HG03045 (cell line): ENCODE measurements around the gene GRIN2C.

Source experiments
- ATAC-seq: cut with Tn5 transposase; IDR thresholded peaks from one replicate; pipeline ENCODE4 v1.9.1; 2021; ENCODE audit warnings: mild to moderate bottlenecking, moderate library complexity; ENCODE audit not compliant: unreplicated experiment

Gene GRIN2C

DNA sequence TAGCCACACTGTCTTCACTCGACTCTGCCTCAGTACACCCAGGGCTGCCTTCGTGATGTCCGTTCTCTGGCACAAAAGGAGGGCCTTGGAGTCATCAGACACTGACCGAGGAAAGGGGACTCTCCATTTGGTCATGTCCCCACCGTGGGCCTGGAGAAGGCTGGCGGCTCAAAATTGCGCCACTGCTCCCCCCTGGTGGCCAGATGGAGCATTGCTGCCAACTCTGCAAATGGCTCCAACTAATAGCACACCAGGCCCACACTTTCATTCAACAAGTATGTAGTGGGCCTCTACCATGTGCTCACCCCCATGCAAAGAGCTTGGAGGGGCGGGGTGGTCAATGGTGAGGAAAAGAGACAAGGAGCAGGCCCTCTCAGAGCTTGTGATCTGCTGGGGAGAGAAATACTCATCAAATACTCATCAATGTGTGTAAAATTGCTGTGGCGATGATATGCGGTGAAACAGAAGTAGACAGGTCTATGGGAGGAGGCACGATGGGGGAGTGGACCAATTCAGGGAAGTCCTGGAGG lies 5.2 kb upstream of the GRIN2C start:
- no peak for ATAC-seq

DNA sequence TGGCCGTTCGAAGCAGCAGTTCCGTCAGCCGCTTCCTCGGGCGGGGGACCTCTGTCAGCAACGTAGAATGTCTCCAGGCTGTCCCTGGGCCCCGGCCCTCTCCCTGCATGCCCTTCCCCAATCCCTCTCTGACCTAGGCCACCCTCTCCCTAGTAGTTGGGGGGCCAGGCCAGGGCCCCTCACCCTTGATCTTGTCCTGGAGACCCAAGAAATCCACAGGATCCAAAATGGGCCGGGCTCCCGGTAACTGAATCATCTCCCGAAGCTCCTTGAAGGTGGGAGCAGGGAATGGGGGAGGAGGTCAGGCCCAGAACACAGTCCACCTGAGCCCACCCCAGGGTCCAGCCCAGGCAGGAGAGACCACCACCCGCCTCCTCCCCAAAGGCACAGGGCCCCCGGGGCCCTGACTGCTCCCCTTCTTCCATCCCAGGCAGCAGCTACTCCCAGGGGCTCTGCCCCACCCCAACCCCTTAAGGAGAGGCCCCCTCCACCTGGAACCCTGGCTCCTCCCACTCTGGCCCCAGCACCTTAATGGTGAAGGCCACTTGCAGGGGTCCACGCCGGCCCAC lies 4.7 kb upstream of the GRIN2C start:
- no peak for ATAC-seq

- no peak for ATAC-seq
Measured at GRCh38 chr17:74863420-74864296, 4.0 kb upstream of the GRIN2C start.

- no peak for ATAC-seq
Measured at GRCh38 chr17:74862919-74863318, 3.2 kb upstream of the GRIN2C start.

DNA sequence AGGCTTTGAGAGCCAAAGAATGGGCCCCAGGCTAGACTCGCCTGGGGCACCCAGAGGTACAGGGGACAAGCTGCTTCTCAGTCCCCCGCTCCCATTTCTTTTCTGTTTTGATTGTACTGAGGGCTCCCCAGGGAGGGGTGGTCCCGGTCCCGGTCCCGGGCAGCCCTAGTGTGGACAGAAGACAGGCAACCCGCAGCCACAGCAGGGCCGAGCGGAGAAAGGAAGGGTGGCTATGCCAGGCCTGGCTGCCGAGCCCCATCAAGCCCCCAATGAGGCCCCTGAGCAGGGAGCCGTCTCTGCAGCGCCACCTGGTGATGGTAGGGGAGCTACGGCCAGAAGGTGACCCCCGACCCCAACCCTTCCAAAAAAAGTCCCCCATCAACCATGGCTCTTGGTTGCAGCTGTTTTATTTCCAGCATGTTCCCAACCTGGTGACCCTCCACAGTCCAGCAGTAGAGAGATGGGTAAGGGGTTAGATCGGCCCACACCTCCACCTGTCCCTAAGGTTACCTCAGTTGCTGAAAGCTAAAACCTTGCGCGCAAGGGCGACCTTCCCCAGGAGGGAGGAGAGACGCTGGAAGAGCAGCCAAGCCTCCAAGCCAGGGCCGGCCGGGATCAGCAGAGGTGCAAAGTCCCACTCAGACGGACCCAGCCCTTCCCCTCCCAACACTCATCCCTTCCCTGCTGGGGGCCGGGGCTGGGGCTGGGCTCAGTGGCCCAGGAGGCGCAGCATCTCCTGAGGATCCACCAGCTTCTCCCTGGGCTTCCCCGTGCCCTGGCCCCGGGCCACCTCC lies 2.6 kb upstream of the GRIN2C start:
- ATAC-seq, result no peak

DNA sequence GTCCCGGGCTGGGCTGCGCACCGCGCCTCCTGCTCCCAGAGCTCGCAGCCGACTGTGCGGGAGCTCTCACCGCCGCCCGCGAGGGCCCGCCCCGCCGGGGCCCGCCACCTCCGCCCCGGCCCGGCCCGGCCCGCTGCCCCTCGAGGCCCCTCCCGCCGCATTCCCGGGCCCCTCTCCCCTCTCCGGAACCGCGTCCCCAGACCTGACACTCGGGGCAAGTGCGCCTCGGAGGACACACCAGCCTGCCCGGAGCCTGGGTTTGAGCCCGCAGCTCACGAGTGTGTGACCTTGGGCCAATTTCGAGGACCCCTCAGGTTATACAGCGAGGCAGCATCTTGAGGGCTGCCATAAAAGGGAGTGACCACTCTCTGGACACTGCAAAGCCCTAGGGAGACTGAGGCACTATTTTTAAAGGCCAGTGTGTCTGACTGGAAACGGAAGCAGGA lies 2.0 kb upstream of the GRIN2C start:
- no peak for ATAC-seq

DNA sequence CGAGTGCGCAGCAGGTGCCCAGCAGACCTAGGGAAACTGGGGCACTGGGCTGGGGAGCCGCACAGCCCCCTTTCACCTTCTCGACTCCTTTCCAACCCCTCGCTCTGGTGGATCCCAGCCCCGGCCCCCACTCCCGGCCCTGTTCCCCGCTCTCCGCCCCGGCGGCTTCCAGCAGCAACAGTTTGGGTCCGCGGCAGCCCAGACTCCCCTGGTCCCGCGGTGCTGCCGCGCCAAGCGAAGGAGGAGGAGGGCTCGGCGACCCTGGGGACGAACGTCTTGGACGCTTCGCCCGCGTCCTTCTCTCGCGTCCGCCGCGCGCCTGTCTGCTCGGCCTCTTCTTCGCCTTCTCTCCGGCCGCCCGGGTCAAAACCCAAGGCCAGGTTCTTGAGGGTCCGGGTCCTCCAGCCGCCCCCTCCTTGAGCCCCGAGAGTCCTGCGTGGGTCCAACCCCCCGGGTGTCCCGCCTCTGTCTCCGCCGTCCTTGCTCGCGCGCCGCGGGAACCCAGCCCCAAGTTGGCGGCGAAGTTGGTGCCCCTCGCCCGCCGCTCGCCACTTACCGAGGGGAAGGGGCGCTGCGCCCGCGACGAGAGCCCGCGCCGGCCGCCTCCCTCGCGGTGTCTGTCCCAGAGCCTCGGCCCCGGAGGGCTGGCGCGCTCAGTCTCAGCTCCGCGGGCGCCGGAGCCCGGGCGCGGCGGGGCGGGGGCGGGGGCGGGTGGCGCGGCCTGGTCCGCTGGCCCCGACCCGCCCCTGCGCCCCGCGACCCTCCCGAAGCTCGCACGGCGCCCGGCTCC lies 1.4 kb upstream of the GRIN2C start:
- no peak for ATAC-seq

- ATAC-seq, result no peak
Measured at GRCh38 chr17:74860229-74860871, 665 bp upstream of the GRIN2C start.

DNA sequence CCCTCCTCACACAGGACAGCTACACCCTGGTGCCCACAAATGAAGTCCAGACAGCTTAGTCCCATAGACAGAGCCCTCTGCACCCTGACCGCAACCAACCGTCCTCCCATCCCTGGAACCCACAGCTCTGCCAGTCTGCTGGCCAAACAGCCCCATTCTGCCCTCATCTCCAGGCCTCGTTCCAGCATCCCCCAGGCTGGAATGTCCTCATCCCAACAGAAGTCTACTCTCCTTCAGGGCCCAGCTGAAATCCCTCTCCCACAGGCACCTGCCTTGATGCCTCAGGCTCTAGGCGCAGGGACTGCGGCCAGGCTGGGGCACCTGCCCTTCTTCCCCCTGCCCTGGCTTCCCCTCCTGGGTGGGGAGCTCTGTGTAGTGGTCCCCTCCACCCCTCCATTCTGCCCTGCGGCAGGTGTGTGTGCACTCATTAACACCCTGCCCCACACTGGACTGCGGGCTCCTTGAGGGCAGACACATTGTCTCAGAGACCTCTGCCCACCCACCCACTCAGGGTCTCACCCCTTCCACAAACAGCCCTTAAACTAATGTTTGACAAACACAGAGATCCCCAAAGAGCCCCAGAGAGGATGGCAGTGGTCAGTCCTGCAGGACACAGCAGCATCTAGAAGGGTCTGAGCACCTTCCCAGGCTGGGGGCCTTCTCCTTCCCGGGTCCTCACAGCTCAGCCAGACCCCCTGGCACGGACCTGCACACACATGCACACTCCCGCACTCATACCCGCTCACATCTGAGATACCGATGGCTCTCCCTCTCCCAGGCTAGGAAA lies 820 bp downstream of the GRIN2C start:
- ATAC-seq, result no peak

DNA sequence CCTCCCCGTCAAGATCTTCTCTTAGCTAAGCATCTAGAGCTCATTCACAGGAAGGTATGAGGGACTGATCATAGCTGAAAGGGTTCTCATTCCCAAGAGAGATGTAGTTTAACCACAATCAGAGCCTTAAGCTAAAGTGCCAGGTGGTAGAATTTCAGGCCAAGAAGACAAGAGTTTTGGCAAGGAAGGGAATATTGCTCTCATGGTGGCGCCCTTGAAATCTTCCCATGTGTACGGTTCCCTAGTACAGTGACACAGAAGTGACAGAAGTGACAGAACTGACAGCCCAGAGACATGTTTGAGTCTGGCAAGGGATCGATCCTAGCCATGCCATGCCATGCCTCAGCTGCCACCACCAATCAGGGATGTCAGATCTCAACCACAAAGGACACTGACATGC lies 2.5 kb downstream of the GRIN2C start:
- no peak for ATAC-seq

- ATAC-seq, result no peak
Measured at GRCh38 chr17:74856112-74856511, 3.6 kb downstream of the GRIN2C start.

- ATAC-seq, result no peak
Measured at GRCh38 chr17:74855323-74855722, 4.4 kb downstream of the GRIN2C start.

- no peak for ATAC-seq
Measured at GRCh38 chr17:74854792-74855191, 4.9 kb downstream of the GRIN2C start.

DNA sequence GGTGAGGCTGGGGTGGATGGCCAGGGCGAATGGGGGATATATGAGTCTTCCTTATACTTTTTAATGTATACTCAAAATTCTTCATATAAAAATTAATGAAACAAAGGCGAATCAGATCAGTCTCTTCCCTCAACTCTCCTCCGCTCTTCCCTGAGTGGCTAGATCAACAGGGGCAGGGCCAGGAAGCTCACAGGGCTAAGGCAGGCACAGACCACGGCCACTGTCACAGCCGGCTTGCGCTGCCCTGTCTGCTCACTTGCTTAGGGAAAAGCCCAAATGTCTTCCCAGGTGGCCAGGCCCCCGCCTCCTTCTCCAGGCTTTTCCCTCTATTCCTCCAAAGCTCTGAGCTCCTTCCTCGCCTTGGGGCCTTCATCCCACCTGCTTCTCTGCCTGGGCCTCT lies 6.0 kb downstream of the GRIN2C start:
- ATAC-seq, result no peak

DNA sequence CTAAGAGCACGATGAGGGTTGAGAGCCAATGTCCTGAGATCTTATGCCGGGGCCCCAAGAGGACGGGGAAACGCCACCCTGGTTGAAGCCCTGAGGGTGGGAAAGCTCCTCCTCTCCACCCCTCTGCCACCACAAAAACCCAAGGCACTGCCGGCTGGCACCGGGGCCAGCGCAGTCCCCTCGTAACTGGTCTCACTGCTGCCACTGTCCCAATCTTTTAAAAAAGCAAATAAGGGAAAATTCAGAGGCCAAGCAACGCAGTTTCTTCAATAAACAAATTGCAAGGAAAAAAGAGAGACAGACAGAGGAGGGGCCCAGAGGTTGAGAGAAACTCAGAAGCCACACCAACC lies 6.7 kb downstream of the GRIN2C start:
- no peak for ATAC-seq

DNA sequence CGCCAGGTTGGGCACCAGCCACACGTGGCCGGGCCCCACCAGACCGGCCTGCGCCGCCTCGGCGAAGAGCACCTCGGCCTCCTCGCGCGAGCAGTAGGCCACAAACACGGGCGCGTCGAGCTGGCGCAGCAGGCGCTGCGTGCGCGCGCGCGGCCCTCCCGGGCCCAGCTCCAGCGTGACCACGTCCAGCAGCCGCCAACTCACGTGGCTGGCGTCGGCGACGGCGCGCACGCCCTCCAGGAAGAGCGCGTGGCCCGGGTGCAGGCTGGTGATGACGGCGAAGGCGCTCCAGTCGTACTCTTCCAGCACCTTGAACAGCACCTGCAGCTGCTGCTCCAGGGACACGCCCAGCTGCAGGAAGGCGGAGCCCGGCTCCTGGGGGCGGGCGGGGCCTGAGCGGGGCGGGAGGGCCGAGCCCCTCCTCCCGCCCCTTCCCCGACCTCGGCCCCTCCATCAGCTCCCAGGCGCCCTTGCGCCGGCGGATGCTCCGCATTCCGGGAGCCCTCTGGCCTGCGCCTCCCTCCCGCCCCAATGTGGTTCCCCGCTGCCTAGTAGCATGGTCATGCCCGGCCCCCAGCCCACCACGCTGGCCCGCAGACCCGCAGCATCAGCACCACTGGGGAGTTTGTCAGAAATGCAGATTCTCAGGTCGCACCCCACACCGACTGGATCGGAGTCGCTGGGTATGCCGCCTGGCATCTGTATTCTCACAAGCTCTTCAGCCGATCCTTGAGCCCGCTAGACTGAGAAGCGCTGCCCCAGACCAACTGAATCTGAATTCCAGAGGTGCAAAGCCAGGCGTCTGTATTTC lies 7.2 kb downstream of the GRIN2C start:
- no peak for ATAC-seq

- no peak for ATAC-seq
Measured at GRCh38 chr17:74851612-74852236, 8.0 kb downstream of the GRIN2C start.

GRCh38 chr17:74850914-74851313 lies 8.8 kb downstream of the GRIN2C start:
- ATAC-seq, result no peak
